Upper lobe of left lung (tissue), 4 donors: ENCODE measurements around the gene SORBS1.

ENCODE experiments used
- EP300 ChIP-seq, 4 donors: sonication (generic); formaldehyde crosslinking; IDR thresholded peaks; one replicate each; pipeline ENCODE4 v1.5.1; 2017; ENCODE audit warnings: antibody characterized with exemption in 4 of 4, control low read depth in 2 of 4
- TF ChIP-seq, protein P1 (sequence below), 6 experiments: fragments of 450-650 bp in 4 of 6; fragments of 200-600 bp in 2 of 6; sonication (generic) in 2 of 6; IDR thresholded peaks; one replicate each; pipeline ENCODE4 v1.5.1; 2016 to 2019; ENCODE audit warnings: antibody characterized with exemption in 6 of 6

DNA sequence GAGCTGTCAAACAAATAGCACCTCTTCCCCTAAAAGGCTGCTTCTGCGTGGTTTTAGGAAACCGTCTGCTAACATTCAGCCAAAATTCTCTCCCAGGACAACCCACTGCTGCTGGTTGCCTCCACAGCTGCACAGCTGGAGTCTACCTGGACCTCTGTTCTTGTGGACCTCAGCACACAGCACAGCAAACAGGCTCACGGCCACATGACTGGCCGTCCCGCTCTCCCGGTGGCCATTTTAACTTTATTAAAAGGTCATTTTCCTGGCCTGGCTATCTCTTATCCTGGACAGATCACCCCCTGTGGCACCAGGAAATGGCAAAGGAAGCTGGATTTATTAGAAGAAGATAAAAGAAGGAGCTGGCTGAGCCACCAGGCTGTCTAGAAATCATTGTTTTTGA lies 27.6 kb downstream of the SORBS1 start:
- TF ChIP-seq, protein P1, sequence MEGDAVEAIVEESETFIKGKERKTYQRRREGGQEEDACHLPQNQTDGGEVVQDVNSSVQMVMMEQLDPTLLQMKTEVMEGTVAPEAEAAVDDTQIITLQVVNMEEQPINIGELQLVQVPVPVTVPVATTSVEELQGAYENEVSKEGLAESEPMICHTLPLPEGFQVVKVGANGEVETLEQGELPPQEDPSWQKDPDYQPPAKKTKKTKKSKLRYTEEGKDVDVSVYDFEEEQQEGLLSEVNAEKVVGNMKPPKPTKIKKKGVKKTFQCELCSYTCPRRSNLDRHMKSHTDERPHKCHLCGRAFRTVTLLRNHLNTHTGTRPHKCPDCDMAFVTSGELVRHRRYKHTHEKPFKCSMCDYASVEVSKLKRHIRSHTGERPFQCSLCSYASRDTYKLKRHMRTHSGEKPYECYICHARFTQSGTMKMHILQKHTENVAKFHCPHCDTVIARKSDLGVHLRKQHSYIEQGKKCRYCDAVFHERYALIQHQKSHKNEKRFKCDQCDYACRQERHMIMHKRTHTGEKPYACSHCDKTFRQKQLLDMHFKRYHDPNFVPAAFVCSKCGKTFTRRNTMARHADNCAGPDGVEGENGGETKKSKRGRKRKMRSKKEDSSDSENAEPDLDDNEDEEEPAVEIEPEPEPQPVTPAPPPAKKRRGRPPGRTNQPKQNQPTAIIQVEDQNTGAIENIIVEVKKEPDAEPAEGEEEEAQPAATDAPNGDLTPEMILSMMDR (IDR thresholded peaks at IDR 0.05), result no peak
- TF ChIP-seq EP300 (IDR thresholded peaks at IDR 0.05), result no peak
